Right renal cortex interstitium (tissue), 3 donors: ENCODE measurements around the gene FUT3. TPM values are rescaled to one million over a fixed set of nuclear protein-coding genes. Genes with fewer than 3 reads are reported as not detected.

Experiments
- DNase-seq, 3 donors: peaks; one replicate each; pipeline ENCODE4 v3.0.0-alpha.2; 2013; ENCODE audit warnings: low read depth in 3 of 3, low spot score in 2 of 3
- polyA plus RNA-seq, 3 donors: library from polyadenylated mRNA; unstranded; fragments of 120-200 nt; gene quantifications; one replicate each; pipeline ENCODE4 v1.2.1, GENCODE V29; 2013; ENCODE audit not compliant: insufficient read length in 3 of 3

FUT3 gene
- polyA plus RNA-seq, 3 donors: 0.26 to 0.64 (median 0.40) TPM

DNA sequence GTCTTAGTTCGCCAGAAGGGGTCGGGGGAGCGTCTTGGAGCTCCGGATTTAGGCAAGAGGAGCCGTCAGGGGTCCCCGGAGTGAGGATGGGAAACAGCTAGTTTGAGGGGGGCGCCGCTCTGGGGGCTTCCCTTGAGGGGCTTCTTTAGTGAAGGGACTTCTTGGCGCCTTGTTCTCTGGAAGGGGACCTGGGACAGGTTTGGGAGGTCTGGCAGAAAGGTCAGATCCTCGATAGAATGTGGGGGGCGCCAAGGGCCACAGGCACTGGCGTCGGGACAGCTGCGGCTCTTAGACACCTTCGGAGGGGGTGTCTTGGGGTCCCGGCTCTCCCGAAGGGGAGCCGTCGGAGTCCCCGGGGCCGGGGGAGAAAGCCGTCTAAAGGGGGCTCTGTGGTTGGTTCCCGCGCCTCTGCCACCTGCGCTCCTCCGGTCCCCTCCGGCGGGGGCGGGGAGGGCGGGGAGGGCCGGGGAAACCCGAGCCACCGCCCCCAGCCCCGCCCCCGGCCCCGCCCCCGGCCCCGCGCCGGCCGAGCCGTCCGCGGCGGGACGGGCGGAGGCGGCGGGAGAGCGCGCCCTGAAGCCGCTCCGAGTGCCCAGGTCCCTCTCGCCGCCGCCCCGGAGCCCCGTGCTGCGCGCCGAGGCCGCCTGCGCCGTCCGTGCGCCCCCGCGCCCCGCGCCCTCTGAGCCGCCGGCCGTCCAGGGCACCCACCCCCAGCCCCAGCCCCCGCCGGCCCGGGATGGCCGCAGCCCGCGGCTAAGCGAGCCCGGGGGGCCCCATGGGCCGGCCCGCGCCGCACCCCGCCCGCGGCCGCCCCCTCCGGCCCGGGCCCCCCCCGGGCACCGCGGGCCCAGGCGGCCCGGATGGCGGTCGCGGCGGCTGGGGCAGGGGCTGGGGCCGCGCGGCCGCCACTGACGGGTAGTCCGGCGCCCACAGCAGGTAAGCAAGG lies 46.5 kb downstream of the FUT3 start, which contains the start of gene NRTN:
TSS of gene NRTN (plus strand) at position 552 of the 946 bp plus-strand sequence. CDS start 19,099 bp downstream, outside the sequence.
- no peak for DNase-seq

DNA sequence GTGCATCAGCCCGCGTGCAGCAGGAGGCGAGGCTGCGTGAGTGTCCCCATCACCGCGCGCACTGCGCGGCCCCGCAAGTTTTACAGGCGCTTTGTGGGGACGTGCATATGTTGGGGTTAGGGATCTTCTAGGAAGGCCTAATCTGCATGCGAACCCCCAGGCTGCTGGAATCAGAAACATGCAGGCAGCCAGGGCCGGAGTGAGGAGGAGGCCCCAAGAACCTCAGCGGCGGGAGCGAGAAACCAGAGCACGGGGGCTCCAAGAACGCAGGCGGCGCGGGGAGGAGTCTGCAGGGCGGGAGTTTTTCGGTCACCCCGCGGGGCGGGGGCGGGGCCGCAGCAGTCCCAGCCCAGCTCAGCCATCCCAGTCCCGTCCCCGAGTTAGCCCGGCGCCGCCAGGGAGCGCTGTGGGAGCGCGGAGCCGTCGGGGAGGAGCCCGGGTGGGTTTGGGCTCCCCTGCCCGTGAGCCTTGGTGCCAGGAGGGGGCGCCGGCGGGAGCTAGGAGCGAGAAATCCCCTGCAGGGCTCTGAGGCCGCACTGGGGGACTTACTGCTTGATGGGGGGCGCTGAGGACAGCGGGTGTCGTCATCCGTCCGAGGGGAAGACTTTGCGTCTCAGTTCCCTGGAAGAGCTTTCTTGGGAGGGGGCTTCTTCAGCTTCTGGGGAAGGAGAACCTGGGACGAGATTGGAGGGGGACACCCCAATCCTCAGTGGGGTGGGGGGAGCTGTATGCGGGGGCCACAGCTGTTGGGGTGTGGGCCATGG lies 47.3 kb downstream of the FUT3 start:
- peak; percentile 68 to 87 (median 87) for DNase-seq

DNA sequence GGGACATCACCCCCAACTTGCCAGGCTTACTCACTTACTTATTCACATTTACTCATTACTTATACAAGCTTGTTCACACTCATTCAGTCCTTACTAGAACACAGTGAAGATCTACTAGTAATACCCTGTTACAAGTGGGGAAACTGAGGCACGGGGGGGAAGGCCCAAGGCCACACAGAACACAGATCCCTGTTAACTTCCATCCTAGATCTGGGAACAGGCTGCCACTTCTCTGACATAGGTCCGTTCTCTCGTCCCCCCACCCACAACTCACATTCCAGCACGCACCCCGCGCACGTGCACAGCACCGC lies 47.9 kb downstream of the FUT3 start:
- no peak for DNase-seq

GRCh38 chr19:5801796-5802619 lies 49.2 kb downstream of the FUT3 start:
- DNase-seq: no peak

GRCh38 chr19:5800361-5801270 lies 50.6 kb downstream of the FUT3 start:
- no peak for DNase-seq

DNA sequence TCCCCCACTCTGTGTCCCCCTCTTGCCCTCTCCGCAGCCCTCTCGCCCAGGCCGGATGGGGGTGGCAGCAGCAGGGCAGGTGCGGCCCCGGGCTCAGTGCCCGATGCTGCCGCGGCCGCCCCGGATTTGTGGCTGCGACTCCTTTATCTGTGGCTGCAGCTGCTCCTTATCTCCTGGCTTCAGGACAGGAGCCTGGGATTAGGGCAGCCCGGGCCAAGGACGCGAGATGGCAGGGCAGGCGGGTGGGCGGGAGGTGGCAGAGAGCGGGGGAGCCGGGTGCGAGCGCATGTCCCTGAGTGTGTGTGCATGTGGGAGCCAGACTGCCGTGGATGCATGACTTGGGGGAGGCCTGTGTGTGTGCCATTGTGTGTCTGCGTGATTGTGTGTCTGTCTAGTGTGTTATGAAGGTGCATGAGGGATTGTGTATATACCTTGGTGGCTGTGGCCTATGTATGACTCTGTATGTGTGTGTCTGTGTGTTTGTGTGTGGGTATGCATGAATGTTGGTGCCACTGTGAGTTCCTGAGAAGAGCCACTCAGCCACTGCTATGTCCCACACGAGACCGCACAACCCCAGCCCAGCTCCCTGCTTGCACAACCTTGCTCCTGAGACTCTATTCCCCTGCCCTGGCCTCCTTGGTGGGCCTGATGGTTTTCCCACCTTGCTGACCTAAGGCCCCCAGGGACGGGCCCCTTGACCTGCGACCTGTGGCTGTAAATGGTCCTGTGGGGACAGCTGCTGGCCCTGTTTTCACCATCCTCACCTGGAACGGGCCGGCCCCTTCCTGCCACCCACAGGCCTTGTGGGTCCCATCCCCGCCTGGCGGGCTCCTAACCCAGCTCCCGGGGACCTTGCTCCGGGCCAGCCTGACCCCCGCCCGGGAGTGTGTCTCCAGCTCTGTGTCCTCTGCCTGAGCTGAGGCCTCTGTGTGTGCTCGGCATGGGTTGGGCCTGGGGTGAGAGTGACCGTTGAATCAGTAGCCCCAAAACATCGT lies 51.7 kb downstream of the FUT3 start:
- no peak for DNase-seq

GRCh38 chr19:5798244-5798643 lies 53.0 kb downstream of the FUT3 start:
- no peak for DNase-seq

DNA sequence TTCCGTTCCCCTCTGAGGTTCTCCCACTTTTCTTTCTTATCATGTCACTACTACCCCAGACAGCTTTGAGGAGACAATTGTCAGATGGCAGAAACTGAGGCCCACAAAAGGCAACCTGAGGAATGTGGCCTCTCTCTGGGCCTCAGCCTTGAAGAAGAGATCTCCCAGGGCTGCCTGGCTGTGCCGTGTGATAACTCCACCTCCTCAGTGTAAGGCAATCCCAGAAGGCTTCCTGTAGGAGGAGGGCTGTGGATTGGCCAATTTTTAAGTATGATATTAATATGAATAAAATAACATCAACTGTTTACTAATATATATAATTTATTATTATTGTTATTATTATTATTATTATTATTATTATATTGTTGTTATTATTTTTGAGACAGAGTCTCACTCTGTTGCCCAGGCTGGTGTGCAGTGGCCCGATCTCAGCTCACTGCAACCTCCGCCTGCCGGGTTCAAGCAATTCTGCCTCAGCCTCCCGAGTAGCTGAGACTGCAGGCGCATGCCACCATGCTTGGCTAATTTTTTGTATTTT lies 55.8 kb downstream of the FUT3 start:
- DNase-seq: no peak

- DNase-seq: no peak
These were observed 58.1 kb downstream of the FUT3 start for GRCh38 chr19:5793188-5793587.

Other genes starting within 250 kb of the FUT3 start
- 10 to 100 TPM; 60.0 to 84.7 (median 64.6) TPM for gene SAFB2, start 228.7 kb downstream of the FUT3 start, polyA plus RNA-seq
- gene SAFB, start 228.4 kb downstream of the FUT3 start, polyA plus RNA-seq: 100 to 1,000 TPM; 128 to 150 (median 134) TPM
- gene MICOS13, start 170.9 kb downstream of the FUT3 start, polyA plus RNA-seq: 10 to 100 TPM; 26.2 to 35.6 (median 27.7) TPM
- gene HSD11B1L, start 170.4 kb downstream of the FUT3 start, polyA plus RNA-seq: 10 to 100 TPM in 1 of 3 donors, 1 to 10 TPM in 2; 6.8 to 10.2 (median 8.0) TPM
- 100 to 1,000 TPM; 492 to 592 (median 586) TPM for gene RPL36, start 161.2 kb downstream of the FUT3 start, polyA plus RNA-seq
- 10 to 100 TPM; 46.5 to 50.4 (median 47.9) TPM for gene LONP1, start 131.3 kb downstream of the FUT3 start, polyA plus RNA-seq
- gene CATSPERD, start 130.8 kb downstream of the FUT3 start, polyA plus RNA-seq: not detected
- 1 to 10 TPM; 1.2 to 1.8 (median 1.3) TPM for gene PRR22, start 66.7 kb downstream of the FUT3 start, polyA plus RNA-seq
- gene DUS3L, start 60.3 kb downstream of the FUT3 start, polyA plus RNA-seq: 10 to 100 TPM; 18.4 to 22.1 (median 20.9) TPM
- gene NRTN, start 46.4 kb downstream of the FUT3 start, polyA plus RNA-seq: 1 to 10 TPM; 1.8 to 2.2 (median 2.0) TPM
- gene FUT6, start 11.7 kb downstream of the FUT3 start, polyA plus RNA-seq: 10 to 100 TPM in 1 of 3 donors, 1 to 10 TPM in 2; 6.2 to 10.6 (median 8.9) TPM
- gene FUT5, start 19.1 kb upstream of the FUT3 start, polyA plus RNA-seq: under 1 TPM in 2 of 3 donors, not detected in 1; 0.11 to 0.17 TPM
- 100 to 1,000 TPM; 123 to 160 (median 138) TPM for gene NDUFA11, start 52.3 kb upstream of the FUT3 start, polyA plus RNA-seq
- gene VMAC, start 53.4 kb upstream of the FUT3 start, polyA plus RNA-seq: 1 to 10 TPM; 4.4 to 4.7 (median 4.5) TPM
- 10 to 100 TPM; 15.6 to 28.0 (median 23.4) TPM for gene CAPS, start 62.8 kb upstream of the FUT3 start, polyA plus RNA-seq
- gene RANBP3, start 126.7 kb upstream of the FUT3 start, polyA plus RNA-seq: 10 to 100 TPM; 54.4 to 66.9 (median 63.4) TPM